Measurements from ENCODE around the gene RNF208.

RNF208 gene

DNA sequence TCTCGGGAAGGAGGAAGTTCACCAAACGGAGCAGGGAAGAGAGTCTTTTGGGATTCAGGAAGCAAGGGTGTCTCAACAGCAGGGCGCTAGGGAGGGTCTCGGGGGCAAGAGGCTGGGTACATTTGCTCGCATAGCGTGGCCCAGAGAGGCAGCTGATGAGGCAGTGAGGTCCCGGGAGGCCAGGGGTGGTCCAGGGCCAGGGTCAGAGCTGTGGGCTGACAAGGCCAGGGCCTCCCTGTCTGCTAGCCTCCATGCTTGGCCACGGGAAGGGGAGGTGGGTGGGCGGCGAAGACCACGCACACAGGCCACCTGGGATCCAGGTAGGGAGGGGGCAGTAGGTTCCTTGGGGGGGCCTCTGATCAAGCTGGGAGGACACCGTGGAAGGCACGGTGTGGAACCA, 10.5 kb downstream of the RNF208 start:
- no peak overlapping the region for H3K4me3 ChIP-seq (ENCODE audit: low read depth in 1 of 2, low read length in 2 of 2)
- no peaks in the 10 kb centered on the region for H3K27me3 ChIP-seq (ENCODE audit: control insufficient read depth in 1 of 2, insufficient read depth in 2 of 2, low read length in 2 of 2)
- H3K9me3 ChIP-seq (ENCODE audit: control insufficient read depth in 1 of 2, low read length in 2 of 2): no peaks in the 10 kb centered on the region
- H3K27ac ChIP-seq (ENCODE audit: low read depth, low read length): no peak overlapping the region
- no peak overlapping the region for H3K9ac ChIP-seq (ENCODE audit: low read depth in 1 of 2, low read length in 2 of 2)
- peaks cover 5 to 10% of the 10 kb centered on the region in 2 donors for H3K4me1 ChIP-seq (ENCODE audit: control insufficient read depth in 1 of 2, insufficient read depth in 2 of 2, low read length in 2 of 2)
- H3K36me3 ChIP-seq (ENCODE audit: control insufficient read depth in 1 of 2, insufficient read depth in 2 of 2, low read length in 2 of 2): peaks cover 0 to 17% of the 10 kb centered on the region in 2 donors

DNA sequence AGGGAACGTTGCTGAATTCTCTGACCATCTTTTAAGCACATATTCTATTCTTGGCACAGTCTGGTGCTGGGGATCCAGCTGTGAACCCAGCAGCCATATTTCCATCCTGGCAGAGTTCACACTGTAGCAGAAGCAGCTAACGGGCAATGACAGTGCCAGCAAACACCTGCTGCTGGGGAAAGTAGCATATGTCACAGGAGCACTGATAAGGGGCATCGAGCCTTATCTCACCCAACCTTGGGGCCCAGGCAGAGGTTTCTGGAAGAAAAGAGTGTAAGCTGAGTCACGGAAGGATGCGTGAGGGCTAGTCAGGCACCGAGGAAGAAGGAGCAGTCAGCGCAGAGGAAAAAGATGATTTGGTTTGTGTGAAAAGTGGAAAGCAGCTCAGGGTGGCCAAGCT, 15.4 kb downstream of the RNF208 start:
- Histone ChIP-seq H3K36me3 (ENCODE audit: control insufficient read depth in 1 of 2, insufficient read depth in 2 of 2, low read length in 2 of 2) (peaks cover 0 to 9% of the 10 kb centered on the region in 2 donors), H3K4me3 (ENCODE audit: low read depth in 1 of 2, low read length in 2 of 2) (peak overlapping the region; percentile 99), H3K9ac (ENCODE audit: low read depth in 1 of 2, low read length in 2 of 2) (peak overlapping the region; percentile 83 to 95), H3K9me3 (ENCODE audit: control insufficient read depth in 1 of 2, low read length in 2 of 2) (no peaks in the 10 kb centered on the region), H3K27me3 (ENCODE audit: control insufficient read depth in 1 of 2, insufficient read depth in 2 of 2, low read length in 2 of 2) (no peaks in the 10 kb centered on the region), H3K27ac (ENCODE audit: low read depth, low read length) (no peak overlapping the region), H3K4me1 (ENCODE audit: control insufficient read depth in 1 of 2, insufficient read depth in 2 of 2, low read length in 2 of 2) (peaks cover 34 to 48% of the 10 kb centered on the region in 2 donors)

DNA sequence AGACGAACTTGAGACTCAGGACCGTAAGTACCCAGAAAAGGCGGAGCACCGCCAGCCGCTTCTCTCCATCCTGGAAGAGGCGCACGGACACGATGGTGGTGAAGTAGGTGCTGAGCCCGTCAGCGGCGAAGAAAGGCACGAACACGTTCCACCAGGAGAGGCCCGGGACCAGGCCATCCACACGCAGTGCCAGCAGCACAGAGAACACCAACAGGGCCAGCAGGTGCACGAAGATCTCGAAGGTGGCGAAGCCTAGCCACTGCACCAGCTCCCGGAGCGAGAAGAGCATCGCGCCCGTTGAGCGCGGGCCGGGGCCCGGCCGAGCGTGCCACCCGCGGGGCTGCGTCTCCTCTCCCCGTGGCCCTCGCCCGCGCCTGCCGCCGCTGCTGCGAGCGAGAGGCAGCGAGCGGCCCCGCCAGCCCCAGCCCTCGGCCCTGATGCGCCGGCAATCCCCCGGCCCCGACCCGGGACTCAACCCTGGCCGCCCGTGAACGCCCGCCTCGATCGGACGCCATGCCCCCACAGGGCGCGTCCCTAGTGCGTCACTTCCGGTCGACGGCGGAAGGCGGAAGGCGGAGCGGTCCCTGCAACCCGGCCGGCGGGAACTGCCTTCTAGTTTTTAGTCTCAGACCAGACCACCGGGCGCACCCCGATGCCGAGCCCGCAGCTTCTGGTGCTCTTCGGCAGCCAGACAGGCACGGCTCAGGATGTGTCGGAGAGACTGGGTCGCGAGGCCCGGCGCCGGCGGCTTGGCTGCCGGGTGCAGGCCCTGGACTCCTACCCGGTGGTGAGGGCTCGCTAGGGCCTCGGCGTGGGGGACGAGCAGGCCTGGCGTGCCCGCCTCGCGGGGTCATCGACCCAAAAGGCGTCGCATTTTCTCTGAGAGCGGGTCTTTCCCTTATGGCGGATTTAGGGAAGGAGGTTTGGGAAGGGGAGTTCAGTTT, 16.6 kb downstream of the RNF208 start, which contains the start of the genes NDOR1 and TMEM203:
TSS of gene NDOR1 (plus strand) at position 575 of the 944 bp plus-strand sequence. CDS start at position 653, 78 bp downstream.
TSS of gene TMEM203 (minus strand) at position 523 of the 944 bp plus-strand sequence. CDS start at position 289, 234 bp downstream.
- no peaks in the 10 kb centered on the region for H3K9me3 ChIP-seq (ENCODE audit: control insufficient read depth in 1 of 2, low read length in 2 of 2)
- H3K4me1 ChIP-seq (ENCODE audit: control insufficient read depth in 1 of 2, insufficient read depth in 2 of 2, low read length in 2 of 2): peaks cover 40 to 53% of the 10 kb centered on the region in 2 donors
- H3K4me3 ChIP-seq (ENCODE audit: low read depth in 1 of 2, low read length in 2 of 2): peak within 1 kb of the TSS; percentile 99
- peaks cover 0 to 9% of the 10 kb centered on the region in 2 donors for H3K36me3 ChIP-seq (ENCODE audit: control insufficient read depth in 1 of 2, insufficient read depth in 2 of 2, low read length in 2 of 2)
- no peaks in the 10 kb centered on the region for H3K27me3 ChIP-seq (ENCODE audit: control insufficient read depth in 1 of 2, insufficient read depth in 2 of 2, low read length in 2 of 2)
- H3K27ac ChIP-seq (ENCODE audit: low read depth, low read length): peak within 1 kb of the TSS; percentile 70
- H3K9ac ChIP-seq (ENCODE audit: low read depth in 1 of 2, low read length in 2 of 2): peak within 1 kb of the TSS; percentile 83 to 95

- peaks cover 0 to 9% of the 10 kb centered on the region in 2 donors for H3K36me3 ChIP-seq (ENCODE audit: control insufficient read depth in 1 of 2, insufficient read depth in 2 of 2, low read length in 2 of 2)
- no peaks in the 10 kb centered on the region for H3K27me3 ChIP-seq (ENCODE audit: control insufficient read depth in 1 of 2, insufficient read depth in 2 of 2, low read length in 2 of 2)
- no peaks in the 10 kb centered on the region for H3K9me3 ChIP-seq (ENCODE audit: control insufficient read depth in 1 of 2, low read length in 2 of 2)
- H3K4me1 ChIP-seq (ENCODE audit: control insufficient read depth in 1 of 2, insufficient read depth in 2 of 2, low read length in 2 of 2): peaks cover 40 to 53% of the 10 kb centered on the region in 2 donors
- no peak overlapping the region for H3K27ac ChIP-seq (ENCODE audit: low read depth, low read length)
- peak overlapping the region; percentile 99 for H3K4me3 ChIP-seq (ENCODE audit: low read depth in 1 of 2, low read length in 2 of 2)
- peak overlapping the region; percentile 83 to 95 for H3K9ac ChIP-seq (ENCODE audit: low read depth in 1 of 2, low read length in 2 of 2)
Observed at GRCh38 chr9:137204731-137205125, 17.3 kb downstream of the RNF208 start.

DNA sequence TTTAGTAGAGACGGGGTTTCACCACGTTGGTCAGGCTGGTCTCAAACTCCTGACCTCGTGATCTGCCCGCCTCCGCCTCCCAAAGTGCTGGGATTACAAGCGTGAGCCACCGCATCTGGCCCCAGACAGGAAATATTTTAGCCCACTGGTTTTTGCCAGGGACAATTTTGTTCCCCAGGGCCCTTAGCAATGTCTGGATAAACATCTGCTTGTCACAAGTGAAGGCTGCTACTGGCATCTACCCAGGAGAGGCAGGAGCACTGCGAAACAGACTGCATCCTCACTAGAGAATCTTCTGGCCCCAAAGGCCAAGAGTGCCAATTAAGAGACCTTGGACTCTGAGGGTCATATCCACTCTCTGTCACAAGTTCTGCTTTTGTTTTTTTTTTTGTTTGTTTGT, 19.1 kb downstream of the RNF208 start:
- Histone ChIP-seq H3K9me3 (ENCODE audit: control insufficient read depth in 1 of 2, low read length in 2 of 2) (no peaks in the 10 kb centered on the region), H3K9ac (ENCODE audit: low read depth in 1 of 2, low read length in 2 of 2) (no peak overlapping the region), H3K4me1 (ENCODE audit: control insufficient read depth in 1 of 2, insufficient read depth in 2 of 2, low read length in 2 of 2) (peaks cover 46 to 69% of the 10 kb centered on the region in 2 donors), H3K27ac (ENCODE audit: low read depth, low read length) (no peak overlapping the region), H3K36me3 (ENCODE audit: control insufficient read depth in 1 of 2, insufficient read depth in 2 of 2, low read length in 2 of 2) (peaks cover 0 to 6% of the 10 kb centered on the region in 2 donors), H3K27me3 (ENCODE audit: control insufficient read depth in 1 of 2, insufficient read depth in 2 of 2, low read length in 2 of 2) (no peaks in the 10 kb centered on the region), H3K4me3 (ENCODE audit: low read depth in 1 of 2, low read length in 2 of 2) (no peak overlapping the region)

DNA sequence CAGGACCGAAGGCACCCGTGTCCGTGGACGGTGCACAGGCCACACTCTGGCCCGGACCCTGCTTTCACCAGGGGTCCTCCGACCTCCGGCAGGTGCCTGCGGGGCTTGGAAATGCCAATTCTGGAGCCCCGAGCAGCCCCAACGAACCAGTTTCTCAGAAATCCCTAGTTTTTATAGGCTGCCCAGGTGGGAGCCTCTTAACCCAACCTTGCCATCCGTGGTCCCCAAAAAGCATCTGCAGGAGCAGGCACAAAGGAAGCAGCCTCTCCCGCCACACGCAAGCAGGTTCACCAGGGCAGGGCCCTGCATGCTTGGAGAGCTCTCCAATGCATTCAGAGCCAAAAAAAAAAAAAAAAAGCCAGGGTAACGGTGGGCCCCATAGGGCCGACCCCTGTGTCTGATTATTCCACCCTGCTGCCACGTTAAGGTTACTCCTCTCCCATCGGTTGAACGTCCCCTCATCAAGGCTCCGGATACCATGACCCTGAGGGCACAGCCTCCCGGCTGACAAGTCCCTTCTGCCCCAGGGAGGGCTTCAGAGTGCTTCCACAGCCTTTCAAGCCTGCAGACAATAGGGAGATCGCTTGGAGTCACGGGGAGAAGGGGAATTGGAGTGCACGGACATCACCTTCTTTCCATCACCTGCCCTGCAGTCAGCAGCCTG, 20.7 kb downstream of the RNF208 start:
- peak overlapping the region; percentile 61 to 88 for H3K9ac ChIP-seq (ENCODE audit: low read depth in 1 of 2, low read length in 2 of 2)
- H3K27ac ChIP-seq (ENCODE audit: low read depth, low read length): peak overlapping the region; percentile 70
- H3K9me3 ChIP-seq (ENCODE audit: control insufficient read depth in 1 of 2, low read length in 2 of 2): no peaks in the 10 kb centered on the region
- peak overlapping the region; percentile 81 for H3K4me3 ChIP-seq (ENCODE audit: low read depth in 1 of 2, low read length in 2 of 2)
- H3K27me3 ChIP-seq (ENCODE audit: control insufficient read depth in 1 of 2, insufficient read depth in 2 of 2, low read length in 2 of 2): no peaks in the 10 kb centered on the region
- H3K36me3 ChIP-seq (ENCODE audit: control insufficient read depth in 1 of 2, insufficient read depth in 2 of 2, low read length in 2 of 2): no peaks in the 10 kb centered on the region
- H3K4me1 ChIP-seq (ENCODE audit: control insufficient read depth in 1 of 2, insufficient read depth in 2 of 2, low read length in 2 of 2): peaks cover 42 to 63% of the 10 kb centered on the region in 2 donors

DNA sequence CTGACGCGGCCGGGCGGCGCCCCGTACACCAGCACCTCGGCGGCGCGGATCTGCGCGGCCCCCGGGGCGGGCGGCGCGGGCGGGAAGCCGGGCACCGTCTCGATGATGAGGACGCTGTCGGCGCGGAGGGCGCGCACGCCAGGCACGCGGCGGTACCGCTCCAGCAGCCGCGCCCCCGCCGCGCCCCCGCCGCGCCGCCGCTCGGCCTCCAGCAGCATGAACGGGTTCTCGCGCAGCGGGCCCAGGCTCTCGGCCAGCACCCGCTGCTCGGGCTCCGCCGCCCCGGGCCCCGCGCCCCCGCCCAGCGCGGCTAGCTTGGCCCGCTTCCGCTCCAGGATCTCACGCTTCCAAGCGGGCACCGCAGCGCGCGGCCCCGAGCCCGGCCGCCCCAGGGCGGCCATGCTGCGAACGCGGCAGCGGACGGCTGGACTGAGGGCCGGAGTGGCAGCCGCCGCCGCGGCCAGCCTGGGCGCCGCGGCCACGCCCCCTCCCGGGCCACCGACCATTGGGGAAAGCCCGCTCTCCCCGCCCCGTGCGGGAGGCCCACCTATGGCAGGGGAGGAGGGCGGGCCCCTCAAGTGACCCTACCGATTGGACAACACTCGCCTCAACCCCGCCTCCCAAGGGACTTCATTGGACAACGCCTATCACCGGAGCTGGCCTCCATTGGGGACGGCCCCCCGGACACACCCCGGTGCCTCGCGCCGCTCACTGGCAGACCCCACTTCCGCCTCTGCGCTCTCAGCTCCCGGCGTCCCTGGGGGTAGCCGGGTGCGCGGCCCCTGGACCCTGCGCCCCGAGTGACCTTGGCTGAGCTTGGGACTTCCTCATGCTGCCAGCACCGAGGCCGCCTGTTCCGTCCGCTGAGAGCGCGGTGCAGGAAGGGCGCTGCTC, 21.5 kb downstream of the RNF208 start, which contains the start of gene TPRN:
TSS of gene TPRN (minus strand) at position 431 of the 894 bp plus-strand sequence. CDS start at position 401, 30 bp downstream.
- peaks cover 43 to 64% of the 10 kb centered on the region in 2 donors for H3K4me1 ChIP-seq (ENCODE audit: control insufficient read depth in 1 of 2, insufficient read depth in 2 of 2, low read length in 2 of 2)
- peak within 1 kb of the TSS; percentile 69 to 88 for H3K9ac ChIP-seq (ENCODE audit: low read depth in 1 of 2, low read length in 2 of 2)
- no peaks in the 10 kb centered on the region for H3K27me3 ChIP-seq (ENCODE audit: control insufficient read depth in 1 of 2, insufficient read depth in 2 of 2, low read length in 2 of 2)
- H3K36me3 ChIP-seq (ENCODE audit: control insufficient read depth in 1 of 2, insufficient read depth in 2 of 2, low read length in 2 of 2): no peaks in the 10 kb centered on the region
- H3K27ac ChIP-seq (ENCODE audit: low read depth, low read length): peak within 1 kb of the TSS; percentile 83
- peak within 1 kb of the TSS; percentile 81 for H3K4me3 ChIP-seq (ENCODE audit: low read depth in 1 of 2, low read length in 2 of 2)
- H3K9me3 ChIP-seq (ENCODE audit: control insufficient read depth in 1 of 2, low read length in 2 of 2): no peaks in the 10 kb centered on the region

- Histone ChIP-seq H3K4me3 (ENCODE audit: low read depth in 1 of 2, low read length in 2 of 2) (peak overlapping the region; percentile 72 to 76), H3K9ac (ENCODE audit: low read depth in 1 of 2, low read length in 2 of 2) (peak overlapping the region; percentile 69 to 85), H3K27ac (ENCODE audit: low read depth, low read length) (peak overlapping the region; percentile 83), H3K27me3 (ENCODE audit: control insufficient read depth in 1 of 2, insufficient read depth in 2 of 2, low read length in 2 of 2) (no peaks in the 10 kb centered on the region), H3K36me3 (ENCODE audit: control insufficient read depth in 1 of 2, insufficient read depth in 2 of 2, low read length in 2 of 2) (no peaks in the 10 kb centered on the region), H3K9me3 (ENCODE audit: control insufficient read depth in 1 of 2, low read length in 2 of 2) (no peaks in the 10 kb centered on the region), H3K4me1 (ENCODE audit: control insufficient read depth in 1 of 2, insufficient read depth in 2 of 2, low read length in 2 of 2) (peaks cover 49 to 70% of the 10 kb centered on the region in 2 donors)
Observed at GRCh38 chr9:137199411-137200121, 22.5 kb downstream of the RNF208 start.

GRCh38 chr9:137198902-137199283, 23.1 kb downstream of the RNF208 start:
- H3K4me3 ChIP-seq (ENCODE audit: low read depth in 1 of 2, low read length in 2 of 2): peak overlapping the region; percentile 72 to 76
- no peaks in the 10 kb centered on the region for H3K27me3 ChIP-seq (ENCODE audit: control insufficient read depth in 1 of 2, insufficient read depth in 2 of 2, low read length in 2 of 2)
- H3K9ac ChIP-seq (ENCODE audit: low read depth in 1 of 2, low read length in 2 of 2): peak overlapping the region; percentile 69 to 85
- no peaks in the 10 kb centered on the region for H3K9me3 ChIP-seq (ENCODE audit: control insufficient read depth in 1 of 2, low read length in 2 of 2)
- peak overlapping the region; percentile 83 for H3K27ac ChIP-seq (ENCODE audit: low read depth, low read length)
- H3K4me1 ChIP-seq (ENCODE audit: control insufficient read depth in 1 of 2, insufficient read depth in 2 of 2, low read length in 2 of 2): peaks cover 43 to 66% of the 10 kb centered on the region in 2 donors
- no peaks in the 10 kb centered on the region for H3K36me3 ChIP-seq (ENCODE audit: control insufficient read depth in 1 of 2, insufficient read depth in 2 of 2, low read length in 2 of 2)
